Stimulated activated CD4-positive, alpha-beta T cell treated with anti-CD3 and anti-CD28 coated beads, Interleukin-12 subunit alpha, Interleukin-12 subunit beta, amount 100 ng/mL, for 4 hours (primary cell): ENCODE data around the gene MDM2.

Experiments
- DNase-seq: peaks from one replicate; pipeline ENCODE4 v3.0.0-alpha.2; 2020

MDM2 gene

DNA sequence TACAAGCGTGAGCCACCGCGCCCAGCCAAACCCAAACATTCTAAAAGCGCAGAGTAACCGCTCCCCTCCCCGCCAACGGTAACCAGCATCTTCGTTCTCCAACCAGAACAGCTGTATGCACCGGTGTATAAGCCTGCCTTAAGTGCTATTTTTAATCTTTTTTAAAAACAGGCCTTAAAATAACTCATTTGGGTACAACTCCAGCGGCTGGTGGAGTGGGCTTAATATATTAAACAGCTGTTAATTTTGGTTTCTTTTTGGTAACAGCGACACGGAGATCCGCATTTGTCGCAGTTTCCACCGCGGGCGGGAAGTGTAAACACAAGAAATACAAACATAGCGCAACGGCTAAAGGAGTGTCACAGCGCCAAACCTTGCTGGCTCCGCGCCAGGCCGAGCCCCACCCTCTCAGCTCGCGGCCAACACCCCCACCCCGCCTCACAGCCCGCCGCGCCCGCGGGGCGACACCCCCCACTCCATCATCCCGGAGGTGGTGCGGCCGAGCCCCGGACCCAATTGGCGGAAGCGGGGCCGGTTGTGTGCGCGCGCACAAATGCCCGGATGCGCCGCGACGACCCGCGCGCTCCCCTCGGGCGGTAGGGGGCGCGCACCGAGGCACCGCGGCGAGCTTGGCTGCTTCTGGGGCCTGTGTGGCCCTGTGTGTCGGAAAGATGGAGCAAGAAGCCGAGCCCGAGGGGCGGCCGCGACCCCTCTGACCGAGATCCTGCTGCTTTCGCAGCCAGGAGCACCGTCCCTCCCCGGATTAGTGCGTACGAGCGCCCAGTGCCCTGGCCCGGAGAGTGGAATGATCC, at the start of gene MDM2:
TSS of gene MDM2 (plus strand) at position 602 of the 812 bp plus-strand sequence. CDS start 301 bp downstream, outside the sequence.
- peak; percentile 90 for DNase-seq

DNA sequence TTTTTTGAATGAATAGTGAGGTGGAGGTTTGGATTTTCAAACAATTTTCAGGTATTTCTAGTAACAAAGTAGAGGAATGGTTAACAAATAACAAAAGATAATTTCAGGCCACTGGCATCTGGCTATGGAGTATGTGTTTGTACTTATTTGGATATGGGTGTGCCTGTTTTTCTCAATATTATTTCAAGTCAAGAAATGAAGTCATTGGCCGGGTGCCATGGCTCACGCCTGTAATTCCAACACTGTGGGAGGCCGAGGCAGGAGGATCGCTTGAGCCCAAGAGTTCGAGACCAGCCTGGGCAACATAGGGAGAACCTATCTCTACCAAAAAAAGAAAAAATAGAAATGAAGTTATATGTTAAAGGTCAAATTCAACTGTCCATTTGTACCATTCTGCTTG, 48.1 kb upstream of the MDM2 start:
- DNase-seq: no peak

DNA sequence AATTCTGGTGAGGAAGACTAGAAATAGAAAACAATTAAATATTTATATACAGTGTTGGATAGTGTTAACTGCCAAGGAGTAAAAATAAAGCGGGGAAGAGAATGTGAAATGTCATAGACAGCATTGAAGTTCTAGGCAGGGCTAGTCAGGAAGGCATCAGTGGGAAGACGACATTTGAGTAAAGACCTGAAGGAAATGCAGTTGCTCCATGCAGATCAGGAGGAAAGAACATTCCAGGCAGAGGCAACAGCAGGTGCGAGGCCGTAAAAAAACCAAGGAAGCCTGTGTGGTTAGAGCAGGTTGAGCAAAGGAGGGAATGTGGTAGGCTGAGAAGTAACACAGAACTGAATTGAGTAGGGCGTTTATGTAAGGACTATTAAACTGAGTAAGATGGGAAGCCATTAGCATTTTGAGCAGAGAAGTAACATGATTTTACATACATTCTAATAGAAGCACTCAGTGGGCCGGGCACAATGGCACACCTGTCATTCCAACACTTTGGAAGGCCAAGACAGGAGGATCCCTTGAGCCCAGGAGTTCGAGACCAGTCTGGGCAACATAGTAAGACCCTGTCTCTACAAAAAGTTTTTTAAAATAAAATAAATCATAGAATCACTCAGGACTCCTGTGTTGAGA, 47.1 kb upstream of the MDM2 start:
- DNase-seq: no peak

DNA sequence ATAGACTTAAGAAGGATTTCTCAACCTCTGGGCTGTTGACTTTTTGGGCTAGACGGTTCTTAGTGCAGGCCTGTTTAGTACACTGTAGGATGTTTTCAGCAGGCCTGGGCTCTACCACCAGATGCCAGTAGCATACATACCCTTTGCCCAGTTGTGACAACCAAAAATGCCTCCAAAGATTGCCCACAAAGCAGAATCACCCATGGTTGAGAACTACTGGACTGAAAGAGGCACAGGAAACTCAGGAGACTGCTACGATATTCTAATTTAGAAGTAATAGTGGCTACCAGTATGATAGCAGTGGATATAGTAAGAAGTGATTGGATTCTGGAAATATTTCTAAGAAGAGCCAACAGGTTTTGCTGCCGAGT, 46.5 kb upstream of the MDM2 start:
- no peak for DNase-seq

DNA sequence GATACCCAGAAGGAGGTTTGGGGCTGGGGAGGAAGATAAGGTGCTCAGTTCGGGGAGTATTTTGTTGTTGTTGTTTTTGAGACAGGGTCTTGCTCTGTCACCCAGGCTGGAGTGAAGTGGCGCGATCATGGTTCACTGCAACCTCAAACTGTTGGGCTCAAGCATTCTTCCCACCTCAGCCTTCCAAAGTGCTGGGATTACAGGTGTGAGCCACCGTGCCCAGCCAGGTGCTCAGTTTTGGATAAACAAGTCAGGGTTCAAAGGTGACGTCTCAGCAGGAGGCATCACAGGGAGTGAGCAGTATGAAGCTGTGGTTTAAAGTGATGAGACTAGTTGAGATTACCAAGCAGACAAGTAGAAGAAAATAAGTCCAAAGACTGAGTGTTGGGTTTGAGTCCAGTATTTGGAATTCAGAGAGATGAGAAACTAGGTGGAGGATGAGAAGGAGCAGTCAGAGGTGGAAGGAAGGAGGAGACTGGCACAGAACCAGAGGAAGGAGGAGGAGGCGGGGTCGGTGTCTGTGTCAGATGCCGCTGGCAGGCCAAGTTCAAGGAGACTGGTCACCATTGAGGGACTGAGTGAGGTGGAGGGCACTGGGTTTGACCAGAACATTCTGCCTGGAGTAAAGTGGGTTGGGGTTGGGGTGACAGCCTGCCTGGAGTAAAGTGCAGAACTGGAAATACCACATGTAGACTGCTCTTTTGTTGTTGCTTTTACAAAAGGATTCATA, 45.9 kb upstream of the MDM2 start:
- no peak for DNase-seq

DNA sequence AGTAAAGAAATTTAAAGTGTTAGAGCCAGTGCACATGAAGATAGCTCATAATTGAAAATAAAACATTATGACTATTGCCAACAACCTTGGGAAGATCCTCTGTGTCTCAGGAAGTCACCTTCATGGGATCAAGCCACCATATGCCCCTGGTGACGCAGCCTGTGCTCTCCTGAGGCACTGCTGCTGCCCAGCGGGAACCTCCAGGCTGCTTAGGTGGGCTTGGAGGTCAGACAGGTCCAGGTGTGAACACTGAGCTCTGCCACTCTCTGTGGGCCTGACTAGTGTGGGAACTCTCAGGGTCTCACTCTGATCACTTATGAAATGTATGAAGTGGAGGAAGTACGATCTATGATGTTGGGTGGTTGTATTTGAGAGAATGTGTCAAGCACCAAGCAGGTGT, 45.3 kb upstream of the MDM2 start:
- no peak for DNase-seq

DNA sequence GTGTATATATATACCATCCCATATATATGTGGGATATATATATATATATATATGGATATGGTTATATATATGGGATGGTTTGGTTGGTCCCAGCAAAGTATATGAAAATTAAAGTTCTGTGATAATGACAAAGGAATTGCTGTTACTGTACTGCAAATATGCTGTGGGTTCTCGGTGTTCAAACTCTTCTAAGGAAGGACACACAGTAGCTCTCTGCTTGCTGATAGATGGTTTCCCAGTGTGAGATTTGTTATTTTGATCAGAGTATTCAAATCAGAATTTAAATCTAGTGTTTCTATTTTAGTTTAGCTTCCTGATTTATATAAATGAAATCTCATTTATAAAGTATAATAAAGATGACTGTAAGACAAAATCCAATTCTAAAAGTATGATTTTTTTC, 42.3 kb upstream of the MDM2 start:
- DNase-seq: no peak

DNA sequence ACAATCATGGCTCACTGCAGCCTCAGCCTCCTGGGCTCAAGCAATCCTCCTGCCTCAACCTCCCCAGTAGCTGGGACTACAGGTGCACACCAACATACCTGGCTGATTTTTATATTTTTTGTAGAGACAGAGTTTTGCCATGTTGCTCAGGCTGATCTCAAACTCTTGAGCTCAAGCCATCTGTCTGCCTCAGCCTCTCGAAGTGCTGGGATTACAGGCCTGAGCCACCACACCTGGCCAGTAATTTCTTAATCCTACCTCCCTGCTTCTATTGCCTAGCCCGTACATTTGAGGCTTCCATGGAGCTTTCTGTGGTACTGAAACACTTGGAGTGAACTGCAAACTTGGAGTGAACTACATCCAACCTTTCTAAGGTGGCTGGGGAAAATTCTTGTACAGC, 41.3 kb upstream of the MDM2 start:
- DNase-seq: no peak

DNA sequence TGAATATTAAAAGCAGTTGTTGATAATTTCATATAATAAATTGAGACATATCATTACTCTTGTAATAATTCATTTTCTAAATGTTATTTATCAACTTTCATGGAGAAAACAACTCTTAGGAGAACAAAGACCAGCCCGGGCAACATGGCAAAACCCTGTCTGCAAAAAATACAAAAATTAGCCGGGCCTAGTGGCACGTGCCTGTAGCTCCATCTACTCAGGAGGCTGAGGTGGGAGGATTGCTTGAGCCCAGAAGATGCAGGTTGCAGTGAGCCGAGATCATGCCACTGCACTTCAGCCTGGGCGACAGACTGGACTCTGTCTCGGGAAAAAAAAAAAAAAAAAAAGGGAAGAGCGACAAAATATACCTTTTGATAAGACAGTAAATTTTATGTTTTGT, 40.8 kb upstream of the MDM2 start:
- DNase-seq: no peak

DNA sequence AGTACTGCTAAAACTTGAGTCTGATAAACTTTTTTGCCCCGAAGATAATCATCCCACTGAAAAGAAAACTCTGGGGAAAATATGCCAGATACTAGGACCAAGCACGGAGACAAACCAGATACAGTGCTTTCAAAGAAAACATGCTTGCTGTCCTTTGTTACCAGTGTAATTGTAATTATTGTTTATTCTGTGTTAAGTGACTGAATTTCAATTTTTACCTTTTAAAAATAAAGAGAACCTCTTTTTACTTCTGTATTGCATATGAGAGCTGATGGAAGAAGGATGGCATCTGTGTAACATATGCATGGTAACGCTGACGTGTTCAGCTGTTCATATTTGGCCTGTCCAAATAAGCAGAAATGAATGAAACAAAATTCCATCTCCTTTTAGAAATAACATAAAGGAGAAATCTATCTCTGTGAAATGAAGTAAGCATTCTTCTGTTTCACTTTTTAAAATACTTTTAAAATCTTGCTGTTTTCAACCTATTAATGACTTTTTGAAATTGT, 39.5 kb upstream of the MDM2 start:
- no peak for DNase-seq

DNA sequence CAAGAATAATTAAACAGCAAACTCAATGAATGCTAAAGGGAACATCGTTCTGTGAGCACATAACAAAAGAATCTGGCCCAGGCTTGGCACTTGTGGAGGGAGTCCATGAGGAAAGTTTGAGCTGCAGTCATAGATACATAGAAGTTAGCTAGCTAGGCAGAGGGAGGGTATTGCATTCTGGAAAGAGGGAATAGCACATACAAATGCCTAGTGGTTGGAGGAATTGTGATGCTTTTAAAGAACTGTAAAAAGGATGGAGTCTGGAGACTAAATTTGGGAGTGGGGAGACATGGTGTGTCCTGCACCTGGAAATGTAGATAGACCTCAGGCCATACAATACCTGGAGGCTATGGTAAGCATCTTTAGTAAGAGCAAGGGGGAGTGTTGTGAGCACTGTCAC, 38.0 kb upstream of the MDM2 start:
- no peak for DNase-seq

DNA sequence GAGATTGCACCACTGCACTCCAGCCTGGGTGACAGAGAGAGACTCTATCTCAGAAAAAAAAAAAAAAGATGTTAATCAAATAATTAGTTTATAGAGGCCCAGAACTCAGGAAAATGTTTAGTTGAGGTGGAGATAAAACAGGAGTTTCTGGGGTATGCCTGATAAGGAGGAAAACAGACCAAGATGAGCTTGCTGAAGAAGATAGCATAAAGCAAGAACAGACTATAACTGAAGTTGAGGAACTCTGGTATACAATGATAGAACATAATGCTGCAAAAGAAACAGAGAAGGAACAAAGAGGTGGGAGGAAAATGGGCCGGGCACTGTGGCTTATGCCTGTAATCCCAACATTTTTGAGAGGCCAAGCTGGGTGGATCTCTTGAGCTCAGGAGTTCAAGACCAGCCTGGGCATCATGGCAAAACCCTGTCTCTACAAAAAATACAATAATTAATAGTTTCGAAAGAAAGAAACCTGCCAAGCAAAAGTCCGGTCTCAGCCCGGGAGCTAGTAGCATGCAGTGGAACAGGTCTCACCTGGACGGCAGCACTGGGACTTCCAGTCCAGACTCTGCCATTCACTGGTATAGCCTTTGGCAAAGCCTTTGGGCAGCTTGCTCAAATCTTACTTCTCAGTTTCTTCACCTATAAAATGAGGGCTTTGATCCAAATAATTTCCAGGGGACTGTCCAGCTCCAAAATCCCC, 36.6 kb upstream of the MDM2 start:
- DNase-seq: no peak

DNA sequence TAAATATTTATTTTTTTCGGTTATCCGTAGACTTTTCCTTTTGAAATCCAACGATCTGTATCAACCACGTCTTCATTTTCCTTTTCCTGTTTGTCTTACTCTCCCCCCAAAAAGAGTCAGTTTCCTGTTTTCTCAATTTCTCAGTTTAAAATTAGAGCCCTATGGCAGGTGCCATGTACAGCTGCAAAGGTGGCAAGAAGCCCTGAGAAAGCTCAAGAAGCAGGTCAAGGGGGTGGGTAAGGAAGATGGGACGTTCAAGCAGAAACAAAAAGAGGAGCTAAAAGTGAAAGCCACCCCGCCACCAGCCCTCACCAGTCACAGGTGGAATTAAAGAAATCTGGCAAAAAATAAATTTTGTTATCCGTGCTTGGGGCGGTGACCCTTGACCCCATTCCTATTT, 35.3 kb upstream of the MDM2 start:
- DNase-seq: no peak

DNA sequence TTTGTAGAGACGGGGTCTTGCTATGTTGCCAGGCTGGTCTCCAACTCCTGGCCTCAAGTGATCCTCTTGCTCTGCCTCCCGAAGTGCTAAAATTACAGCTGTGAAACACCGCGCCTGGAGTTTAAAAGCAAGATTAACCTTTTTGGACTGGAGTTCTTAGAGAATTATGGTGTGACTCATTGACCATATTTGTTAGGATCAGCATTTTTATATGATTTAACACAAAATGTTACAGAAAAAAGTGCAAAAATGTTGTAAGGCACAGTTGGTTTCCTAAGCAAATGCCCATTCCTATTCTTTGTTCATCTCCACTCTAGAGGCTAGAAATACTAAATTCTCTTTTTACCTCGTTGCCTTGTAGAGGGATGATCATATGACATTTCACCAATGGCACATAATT, 34.4 kb upstream of the MDM2 start:
- DNase-seq: no peak

DNA sequence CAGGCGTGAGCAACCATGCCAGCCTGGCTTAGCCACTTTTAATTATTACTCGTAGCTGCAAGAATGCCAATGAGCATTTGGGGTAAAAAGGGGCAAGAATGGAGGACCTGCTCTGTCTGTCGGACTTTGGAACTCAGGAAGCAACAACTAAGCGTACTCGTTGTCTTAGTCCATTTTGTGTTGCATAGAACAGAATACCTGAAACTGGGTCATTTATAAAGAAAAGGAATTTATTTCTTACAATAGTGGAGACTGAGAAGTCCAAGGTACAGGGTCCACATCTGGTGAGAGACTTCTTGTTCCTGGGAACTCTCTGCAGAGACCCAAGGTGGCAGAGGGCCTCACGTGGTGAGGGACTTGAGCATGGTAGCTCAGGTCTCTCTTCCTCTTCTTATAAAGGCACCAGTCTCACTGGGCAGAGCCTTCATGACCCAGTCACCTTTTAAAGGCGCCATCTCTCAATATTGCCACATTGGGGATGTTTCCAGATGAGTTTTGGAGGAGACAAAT, 32.8 kb upstream of the MDM2 start:
- no peak for DNase-seq

DNA sequence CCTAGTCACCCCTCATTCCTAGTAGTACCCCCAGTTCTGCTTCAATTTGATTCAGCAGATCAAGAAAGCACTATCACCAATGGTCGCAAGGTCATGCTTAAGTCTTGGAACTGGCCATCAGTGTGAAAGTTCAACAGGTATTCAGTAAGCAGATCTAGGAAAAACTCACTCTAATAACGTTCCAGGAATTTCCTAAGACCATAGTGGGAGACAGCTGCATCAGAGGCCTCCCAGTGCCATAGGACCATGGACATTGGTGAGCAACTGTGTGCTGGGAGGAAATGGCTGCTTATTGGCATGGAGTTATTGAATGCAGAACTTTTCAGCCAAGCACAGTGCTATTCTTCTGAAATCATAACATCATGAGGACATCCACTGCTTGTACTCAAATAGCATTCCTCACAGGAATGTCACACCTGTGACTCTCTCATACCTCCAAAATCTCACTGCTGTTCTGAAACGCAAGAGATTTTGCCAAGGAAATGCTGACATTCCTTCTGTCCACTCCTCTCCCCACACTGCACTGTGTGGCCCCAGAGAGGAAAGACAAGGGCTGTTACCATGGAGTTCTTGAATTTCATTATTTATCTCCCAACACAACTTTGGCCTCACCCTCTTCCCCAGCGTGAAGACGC, 30.9 kb upstream of the MDM2 start:
- DNase-seq: no peak

DNA sequence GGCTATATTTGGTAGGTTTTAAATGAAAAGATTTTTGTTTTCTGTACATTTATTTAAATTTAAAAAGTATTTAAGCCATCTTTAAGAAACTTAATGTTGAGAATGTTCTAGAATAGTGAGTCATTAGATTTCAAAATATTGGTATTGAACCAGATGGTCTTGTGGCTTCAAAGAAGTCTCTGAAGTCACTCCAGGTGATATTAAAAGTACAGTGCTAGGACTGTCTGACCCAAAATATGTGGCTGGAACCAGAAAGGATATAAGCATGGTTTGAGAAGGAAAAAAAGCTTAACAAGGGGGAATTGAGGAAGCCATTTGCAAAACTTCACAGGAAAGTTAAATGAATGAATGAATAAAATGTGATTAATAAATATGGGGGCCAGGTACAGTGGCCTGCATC, 28.7 kb upstream of the MDM2 start:
- DNase-seq: no peak

DNA sequence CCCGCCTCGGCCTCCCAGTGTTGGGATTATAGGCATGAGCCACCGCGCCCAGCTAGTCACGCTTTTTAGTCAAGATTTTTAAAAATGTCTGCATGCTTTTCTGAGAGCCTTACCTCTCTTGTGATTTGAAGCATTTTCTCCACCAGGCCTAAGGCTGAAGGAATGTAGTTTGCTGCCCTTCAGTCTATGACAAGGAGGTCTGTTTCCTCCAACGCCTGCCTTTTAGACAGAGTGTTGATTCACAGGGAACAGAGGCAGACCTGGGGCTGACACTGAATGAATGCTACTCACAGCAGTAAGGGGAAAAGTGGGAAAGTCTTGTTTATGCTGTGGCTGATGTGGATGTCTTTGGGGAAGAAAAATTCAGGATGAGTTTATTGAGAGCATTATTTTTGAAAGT, 27.2 kb upstream of the MDM2 start:
- DNase-seq: no peak

DNA sequence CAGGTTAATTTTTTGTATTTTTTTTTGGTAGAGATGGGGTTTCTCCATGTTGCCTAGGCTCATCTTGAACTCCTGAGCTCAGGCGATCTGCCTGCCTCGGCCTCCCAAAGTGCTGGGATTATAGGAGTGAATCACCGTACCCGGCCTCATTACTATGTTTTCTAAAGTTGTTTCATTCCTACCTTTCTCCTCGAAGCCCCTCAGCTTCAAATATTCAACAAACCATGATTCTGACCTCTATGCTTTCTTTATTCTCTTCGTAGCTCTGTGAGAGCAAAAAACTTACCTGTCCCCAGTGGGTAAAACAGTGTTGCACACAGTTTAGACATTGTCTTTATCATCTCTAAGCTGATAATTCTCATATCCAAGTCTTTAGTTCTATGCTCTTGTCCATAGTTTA, 26.2 kb upstream of the MDM2 start:
- DNase-seq: no peak

DNA sequence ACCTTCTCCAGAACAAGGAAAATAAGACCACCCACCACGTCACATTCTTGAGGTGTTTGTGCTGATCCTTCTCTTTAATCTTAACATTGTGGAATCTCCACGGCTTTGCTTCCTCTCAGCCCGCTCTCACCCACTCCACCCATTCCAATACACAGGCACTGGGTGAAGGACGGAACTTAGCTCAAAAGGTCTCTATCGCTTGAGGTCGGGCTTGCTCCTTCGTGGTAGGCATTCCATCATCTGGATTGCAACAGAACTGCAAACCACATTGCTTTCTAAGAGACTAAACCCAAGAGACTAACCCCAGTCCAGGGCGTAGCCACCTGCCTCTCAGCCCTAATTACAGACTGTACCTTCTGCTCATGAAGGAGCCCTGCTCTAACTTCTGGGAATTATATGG, 24.0 kb upstream of the MDM2 start:
- DNase-seq: no peak

DNA sequence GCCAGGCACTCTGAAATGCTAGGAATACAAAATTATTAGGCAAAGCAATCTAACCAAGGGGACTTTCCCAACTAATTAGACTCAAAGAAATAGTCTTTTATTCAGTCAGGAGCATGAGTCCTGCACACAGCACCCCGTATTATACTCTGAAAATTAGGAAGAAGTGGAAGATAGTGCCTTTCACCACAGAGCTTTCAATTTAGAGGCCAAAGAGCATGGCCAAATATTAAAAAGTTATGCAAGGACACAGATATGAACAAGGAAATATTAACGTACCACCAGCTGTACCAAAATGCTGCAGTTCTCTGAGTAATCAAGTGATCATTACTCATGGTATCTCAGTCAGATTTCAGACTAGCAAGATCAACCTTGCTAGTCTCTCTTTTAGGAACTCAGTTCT, 22.6 kb upstream of the MDM2 start:
- no peak for DNase-seq

DNA sequence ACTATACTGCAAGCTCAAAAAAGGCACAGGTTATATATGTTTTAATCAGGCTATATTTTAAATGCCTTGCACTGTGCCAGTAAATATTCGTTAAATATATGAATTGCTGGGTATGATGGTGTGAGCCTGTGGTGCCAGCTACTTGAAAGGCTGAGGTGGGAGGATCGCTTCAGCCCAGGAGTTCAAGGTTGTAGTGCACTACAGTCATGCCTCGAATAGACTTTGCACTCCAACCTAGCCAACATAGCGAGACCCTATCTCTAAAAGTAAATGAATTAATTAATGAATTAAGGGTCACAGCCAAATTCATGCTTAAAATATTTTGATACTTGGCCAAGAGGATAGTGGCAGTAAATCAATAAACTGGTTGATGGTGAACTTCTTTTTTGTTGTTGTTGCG, 22.2 kb upstream of the MDM2 start:
- DNase-seq: no peak

DNA sequence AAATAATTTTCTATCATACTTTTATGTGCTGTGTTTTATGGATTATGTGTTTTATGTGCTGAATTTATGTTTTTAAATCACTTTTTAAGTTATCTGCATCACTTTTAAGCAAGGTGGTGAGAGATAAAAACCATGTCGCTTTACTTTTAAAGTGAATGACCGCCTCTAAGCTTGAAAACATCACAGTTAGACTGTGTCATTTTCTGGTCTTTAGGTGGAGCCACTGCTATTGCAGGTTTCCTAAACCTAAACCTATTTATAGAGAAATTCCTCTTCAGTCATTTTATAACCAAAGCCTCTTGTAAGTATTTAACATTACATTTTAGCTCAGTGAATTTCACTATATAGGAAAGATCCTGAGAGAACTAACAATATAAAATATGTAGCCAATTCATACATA, 21.0 kb upstream of the MDM2 start:
- DNase-seq: no peak
